ENCODE measurements around the gene SLC35F1.

Gene SLC35F1

DNA sequence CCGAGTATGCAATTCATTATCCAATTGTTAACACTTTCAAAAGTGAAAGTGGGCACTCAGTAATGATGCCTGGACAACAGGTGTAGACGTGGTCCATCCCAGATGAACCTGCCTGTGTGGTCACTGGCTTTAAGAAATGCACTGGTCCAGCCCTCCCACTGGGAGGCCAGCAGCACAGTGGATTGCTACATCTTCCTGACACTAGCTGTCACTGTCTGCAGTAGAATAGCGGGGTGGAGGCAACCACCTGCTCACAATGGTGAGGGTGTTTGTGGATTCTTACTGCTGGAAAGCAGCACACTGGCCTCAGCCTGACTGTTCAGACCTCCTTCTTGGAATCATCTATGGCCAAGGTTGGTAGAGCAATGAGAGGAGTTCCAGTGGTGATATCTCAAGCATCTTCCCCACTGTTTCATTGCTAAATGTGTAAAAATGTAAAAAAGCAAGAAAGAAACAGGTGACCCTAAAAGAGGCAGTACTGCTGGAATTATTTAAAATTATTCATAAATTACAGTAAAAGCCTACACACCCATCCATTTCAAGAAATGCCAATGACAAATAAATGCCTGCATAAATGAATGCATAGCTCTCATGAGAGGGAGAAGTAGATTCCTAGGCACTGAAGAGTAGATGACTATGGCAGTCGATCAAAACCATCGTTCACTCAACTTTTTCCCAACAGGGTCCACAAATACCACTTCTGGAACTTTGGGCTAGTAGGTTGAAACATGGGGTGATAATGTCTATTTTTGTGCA lies 413.0 kb downstream of the SLC35F1 start:
- DNase-seq: no peak

DNA sequence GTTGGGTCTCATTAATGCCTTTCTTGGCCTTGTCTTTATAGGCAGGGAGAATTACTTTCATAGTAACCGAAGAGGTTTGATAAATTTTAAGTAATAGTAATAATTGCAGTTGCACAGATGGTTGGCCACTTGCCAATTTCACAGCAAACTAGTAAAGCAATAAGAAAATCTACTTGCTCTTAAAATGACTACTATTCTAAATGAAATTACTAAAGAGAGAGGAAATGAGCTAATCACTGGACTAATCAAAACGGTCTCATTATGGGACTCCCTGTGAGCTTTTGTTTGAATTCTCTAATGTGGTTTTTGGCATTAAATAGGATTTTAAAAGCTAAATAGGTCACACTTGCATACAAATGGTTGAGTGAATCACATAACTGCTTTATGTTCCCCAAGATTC lies 413.6 kb downstream of the SLC35F1 start:
- DNase-seq: no peak

DNA sequence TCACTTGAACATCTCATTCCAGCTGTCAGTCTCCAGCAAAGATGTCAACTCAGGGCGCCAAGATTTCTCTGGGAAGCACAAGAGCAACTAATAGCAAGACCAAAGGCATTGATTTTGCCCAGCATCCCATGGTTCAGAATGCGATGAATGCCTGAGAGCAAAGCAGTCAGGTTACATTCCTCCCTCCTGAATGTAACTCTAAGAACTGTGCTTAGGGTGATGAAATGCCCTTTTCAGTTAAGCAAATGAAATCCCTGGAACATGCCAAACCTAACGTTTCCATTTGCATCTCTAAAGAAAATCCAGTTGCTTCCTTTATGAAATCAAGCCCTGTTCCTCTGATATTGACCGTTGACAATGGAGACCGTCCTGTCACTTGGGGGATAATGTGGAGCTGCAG lies 417.1 kb downstream of the SLC35F1 start:
- DNase-seq: no peak

DNA sequence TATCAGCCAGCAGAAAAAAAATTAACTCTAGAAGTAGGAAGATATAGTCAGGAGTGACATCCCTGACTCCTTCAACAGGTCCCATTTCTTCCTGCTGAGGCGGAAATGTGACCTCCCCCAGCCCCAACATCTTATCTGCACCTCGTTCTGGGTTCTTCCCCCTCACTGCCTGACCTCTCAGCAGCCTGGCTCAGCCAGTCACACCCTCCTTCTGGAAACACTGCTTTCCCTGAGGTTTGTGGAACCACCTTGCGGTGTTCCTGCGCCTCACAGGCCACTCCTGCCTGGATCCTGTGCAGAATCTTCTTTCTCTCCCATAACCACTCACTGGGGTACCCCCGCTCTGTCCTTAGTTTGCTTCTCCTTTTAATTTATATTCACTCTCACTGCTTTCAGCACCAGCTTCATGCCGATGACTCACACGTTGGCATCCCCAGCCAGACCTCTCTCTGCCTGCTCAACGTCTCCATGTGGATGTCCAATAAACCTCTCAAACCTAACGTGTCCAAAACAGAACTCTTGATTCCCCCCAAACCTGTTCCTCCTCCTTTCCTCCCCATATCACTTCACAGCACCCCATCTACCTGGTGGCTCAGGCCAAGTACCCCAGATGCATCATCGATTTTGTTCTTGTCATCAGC lies 418.3 kb downstream of the SLC35F1 start:
- no peak for DNase-seq

DNA sequence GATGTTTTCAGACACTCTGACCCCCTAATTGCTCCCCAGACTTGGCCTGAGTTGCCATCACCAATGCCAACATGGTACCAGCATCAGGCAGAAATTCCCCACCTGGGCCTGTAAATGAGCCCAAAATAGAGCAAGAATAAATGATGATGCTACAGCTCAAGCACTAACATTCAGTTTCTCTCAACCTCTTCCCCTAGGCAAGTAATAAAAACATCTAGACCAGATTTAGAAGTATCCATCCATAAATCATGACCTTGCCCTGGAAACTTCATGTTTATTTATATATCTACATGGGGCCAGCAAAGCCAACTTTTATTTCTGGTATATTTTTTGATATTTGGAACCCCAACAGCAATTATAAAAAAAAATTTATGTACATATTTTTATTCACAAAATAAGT lies 419.6 kb downstream of the SLC35F1 start:
- no peak for DNase-seq

DNA sequence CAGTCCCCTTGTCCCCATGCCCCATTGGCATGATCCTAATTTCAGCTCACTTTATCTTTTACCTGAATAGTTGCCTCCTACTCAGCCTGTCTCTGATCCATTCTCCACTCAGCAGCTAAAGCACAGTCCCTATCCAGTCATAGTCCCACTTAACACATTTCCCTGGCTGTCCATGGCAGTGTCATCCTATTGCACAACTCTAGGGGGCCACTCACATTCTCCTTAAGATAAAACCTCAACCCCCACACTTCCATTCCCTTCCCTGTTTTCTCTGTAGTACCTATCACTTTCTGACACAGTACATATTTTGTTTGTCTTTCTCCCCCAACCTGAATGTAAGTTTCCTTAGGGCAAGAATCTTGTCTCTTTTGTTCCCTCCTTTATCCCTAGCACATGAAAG lies 420.2 kb downstream of the SLC35F1 start:
- no peak for DNase-seq

DNA sequence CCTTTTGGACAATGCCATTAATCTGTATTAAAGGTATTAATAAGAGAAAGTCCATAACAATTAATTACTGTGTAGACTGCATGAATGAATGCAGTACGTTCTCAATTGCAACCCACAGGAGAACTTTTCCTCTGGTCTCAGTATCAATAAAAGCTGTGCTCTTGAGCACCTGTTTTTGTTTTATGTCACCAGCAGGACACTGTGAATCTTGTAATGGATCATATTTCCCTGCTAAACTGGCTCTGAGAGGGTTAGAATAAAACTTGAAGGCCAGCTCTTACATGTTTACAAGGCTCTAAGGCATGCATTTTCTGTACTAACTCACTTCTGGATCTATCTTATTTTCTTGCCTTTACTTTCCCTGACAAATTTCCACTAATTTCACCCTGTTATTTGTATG lies 426.7 kb downstream of the SLC35F1 start:
- DNase-seq: no peak

DNA sequence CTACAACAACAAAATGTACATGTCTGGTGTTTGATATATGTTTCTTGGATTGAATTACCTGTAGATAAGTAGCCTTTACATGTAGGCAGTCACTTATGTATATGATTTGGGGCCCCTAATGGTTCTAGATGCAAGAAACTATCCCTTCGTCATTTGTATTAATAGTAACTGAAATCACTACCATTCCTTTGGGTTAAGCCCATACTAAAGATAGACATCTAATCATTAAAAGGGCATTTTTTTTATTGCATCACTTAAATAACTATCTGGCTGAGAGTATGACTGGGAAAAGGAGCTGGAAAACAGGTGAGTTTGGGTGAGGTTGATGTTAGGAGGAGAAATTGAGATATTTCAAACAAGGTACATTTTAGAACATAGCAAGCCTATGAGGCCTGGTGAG lies 427.6 kb downstream of the SLC35F1 start:
- no peak for DNase-seq

DNA sequence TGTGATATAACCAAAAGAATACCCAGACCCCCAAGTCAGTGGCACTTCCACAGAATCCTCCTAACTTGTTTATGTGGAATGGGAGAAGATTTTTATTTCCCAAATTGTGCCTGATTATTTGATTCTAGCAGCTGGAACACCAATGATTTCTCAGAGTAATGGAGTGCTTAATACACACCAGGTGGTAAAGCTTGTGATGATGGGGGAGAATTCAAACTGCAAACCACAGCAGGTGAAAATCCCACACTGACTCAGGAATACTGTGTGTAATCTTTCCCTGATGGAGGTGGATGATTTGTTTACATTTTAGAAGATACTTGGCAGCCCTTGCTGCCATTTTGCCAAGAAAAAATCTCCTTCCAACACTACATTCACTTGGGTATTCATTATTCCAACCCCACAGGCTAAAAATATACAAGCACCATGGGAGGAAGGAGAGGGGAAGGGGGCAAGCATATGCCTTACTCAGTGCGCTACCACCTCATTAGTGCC lies 428.3 kb downstream of the SLC35F1 start:
- no peak for DNase-seq

DNA sequence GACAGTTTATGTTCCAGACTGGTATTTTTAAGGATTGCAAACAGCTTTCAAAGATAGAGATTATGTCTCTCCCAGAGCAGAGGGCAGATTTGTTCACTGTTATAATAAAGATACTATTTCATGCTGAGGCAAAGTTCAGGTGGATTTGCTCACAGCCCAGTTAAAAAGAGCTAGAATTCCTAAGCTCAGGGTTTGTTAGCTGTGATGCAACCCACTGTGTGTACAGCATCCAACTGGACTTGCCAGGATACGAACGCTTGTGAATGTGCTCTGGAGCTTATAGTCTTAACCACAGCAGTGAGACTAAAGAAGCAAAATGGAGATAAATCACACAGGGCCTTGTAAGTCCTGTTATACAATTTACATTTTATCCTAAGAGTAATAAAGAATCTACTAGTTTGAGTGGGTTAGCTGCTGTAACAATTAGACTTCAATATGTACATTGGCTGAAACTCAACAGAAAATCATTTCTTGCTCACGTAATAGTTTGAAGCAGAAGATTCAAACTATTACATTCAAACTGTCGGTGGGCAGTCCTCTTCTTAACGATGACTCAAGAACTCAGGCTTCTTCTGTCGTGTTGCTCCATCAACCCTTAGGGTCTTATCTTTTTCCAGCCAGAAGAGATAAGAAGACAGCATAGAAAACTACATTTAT lies 437.1 kb downstream of the SLC35F1 start:
- DNase-seq: no peak

DNA sequence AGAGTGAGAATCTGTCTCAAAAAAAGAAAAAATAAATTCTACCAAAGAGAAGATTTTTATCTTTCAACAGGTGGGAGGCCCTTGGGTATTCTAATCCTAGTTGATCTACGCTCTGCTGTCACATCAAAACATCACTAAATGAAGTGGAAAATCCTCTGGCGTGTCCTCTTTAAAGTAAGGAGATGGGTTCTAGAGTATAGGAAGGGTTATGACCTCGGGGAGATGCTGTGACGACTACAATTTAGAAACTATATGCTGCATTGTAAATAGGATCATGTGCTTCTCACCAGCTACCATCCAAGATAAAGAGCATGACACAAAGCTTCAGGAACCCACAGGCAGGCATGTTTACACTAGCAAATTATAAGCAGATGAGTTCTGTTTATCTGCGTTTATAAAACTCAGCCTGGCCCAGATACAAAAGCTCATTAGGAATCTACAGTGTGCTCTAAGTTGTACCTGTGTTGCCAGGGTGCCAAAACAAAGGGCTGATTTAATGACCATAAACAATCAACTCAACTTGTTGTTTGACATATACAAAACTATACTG lies 443.9 kb downstream of the SLC35F1 start:
- no peak for DNase-seq

DNA sequence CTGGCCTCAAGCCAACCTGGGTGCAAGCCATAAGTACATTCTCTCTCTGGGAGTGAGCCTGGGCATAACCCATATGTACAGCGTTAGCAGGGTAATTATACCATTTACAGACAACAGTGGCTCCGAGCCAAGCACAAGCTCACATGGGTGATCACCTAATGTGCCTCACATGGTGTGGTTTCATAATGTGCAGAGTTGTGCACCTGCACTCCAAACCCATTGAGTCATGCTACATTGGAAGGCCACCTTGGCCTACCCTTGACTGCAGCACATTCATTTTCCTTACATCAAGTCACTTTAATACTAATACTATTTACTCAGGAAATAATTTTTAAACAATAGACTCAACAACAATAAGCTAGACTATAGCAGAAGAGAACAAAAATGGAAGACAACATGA lies 446.5 kb downstream of the SLC35F1 start:
- no peak for DNase-seq

DNA sequence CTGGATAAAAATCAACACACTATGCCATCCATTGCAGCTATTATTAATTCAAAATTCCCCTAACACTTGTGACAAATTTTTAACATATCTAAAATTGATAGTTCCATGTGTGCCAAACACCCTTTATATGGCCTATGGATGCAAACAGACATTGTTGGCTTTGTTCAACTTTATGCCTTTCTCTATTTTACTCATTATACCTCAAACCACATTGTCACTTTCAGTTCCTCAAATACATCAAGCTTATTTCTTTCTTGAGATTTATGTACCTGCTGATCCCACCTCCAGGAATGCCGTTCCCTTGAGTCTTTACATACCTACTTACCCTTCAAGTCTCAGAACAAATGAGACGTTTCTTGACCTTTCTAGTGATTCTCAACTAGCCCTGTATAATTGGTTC lies 447.6 kb downstream of the SLC35F1 start:
- DNase-seq: no peak

DNA sequence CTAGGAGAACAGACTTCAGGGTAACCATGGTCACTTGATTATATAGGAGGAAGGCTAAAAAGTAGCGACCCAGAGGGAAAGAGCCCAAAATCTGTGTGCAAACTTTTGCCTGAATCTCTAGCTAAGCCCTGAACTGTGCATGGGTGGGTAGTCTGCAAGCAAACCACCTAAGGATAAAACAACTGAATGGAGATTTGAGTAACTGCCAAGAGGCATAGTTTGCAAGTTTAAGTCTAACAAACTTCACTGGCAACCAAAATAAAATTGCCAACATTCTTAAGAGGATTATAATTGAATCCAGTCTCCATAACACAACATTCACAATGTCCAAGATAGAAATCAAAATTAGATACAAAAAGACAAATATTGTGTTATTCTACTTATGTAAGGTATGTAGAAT lies 449.0 kb downstream of the SLC35F1 start:
- DNase-seq: no peak

DNA sequence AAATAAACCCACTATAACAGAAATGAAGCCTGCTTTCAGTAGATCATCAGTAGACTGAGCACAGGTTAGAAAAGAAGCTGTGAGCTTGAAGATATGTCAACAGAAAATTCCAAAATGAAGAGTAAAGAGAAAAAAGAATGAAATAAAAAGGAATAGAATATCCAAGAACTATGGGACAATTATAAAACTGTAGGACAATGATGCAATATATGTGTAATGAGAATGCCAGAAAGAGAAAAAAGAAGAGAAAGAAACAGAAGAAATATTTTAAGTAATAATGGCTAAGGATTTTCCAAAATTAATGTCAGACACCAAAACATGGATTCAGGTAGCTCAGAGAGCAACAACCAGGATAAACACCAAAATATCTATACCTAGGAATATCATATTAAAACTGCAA lies 449.6 kb downstream of the SLC35F1 start:
- DNase-seq: no peak

All from Kasumi-1 (cell line).